A673 (cell line): ENCODE data around the gene SLC12A7. TPM values are rescaled to one million over a fixed set of nuclear protein-coding genes. Genes with fewer than 3 reads are reported as not detected.
"Not testable (repeated sequence)": the region's sequence is repeated elsewhere in the genome, so short reads cannot be mapped to it uniquely, and the experiment has no call there.

Source experiments
- BruUV-seq: library from RNA; stranded (reverse); fragments of 400-500 nt; replicated peaks from 2 replicates; lab custom pipeline; 2021; lab: Mats Ljungman, UMichigan
- CTCF ChIA-PET: fragments of 300-600 bp; sonication (Branson Sonifier 250); formaldehyde crosslinking; loops from one replicate; lab custom pipeline; 2022; ENCODE audit warnings: antibody characterized with exemption; lab: Charles Lee
- POLR2A ChIA-PET: fragments of 300-600 bp; sonication (Branson Sonifier 250); formaldehyde crosslinking; loops from one replicate; lab custom pipeline; 2022; ENCODE audit warnings: antibody characterized with exemption; ENCODE audit not compliant: low non-redundant PET; lab: Charles Lee
- DNase-seq: peaks from one replicate; pipeline ENCODE4 v3.0.0-alpha.2; 2015; ENCODE audit warnings: low spot score
- H3K27ac ChIP-seq: fragments of 200-600 bp; sonication (generic); 2 replicates; pipeline ENCODE4 v1.5.1; 2016; ENCODE audit warnings: mixed run types, low read depth, mild to moderate bottlenecking, mixed read lengths, antibody characterized with exemption, low read length; ENCODE audit not compliant: poor library complexity, severe bottlenecking
- H3K27me3 ChIP-seq: fragments of 200-600 bp; sonication (generic); replicated peaks from 2 replicates; pipeline ENCODE4 v1.6.1; 2017; ENCODE audit warnings: mixed run types, low read depth, mild to moderate bottlenecking, mixed read lengths, antibody characterized with exemption, low read length; ENCODE audit not compliant: insufficient read depth, poor library complexity
- H3K36me3 ChIP-seq: fragments of 200-600 bp; sonication (generic); 2 replicates; pipeline ENCODE4 v1.6.1; 2016; ENCODE audit warnings: mixed run types, mild to moderate bottlenecking, mixed read lengths, antibody characterized with exemption, low read length; ENCODE audit not compliant: insufficient read depth, poor library complexity, severe bottlenecking
- H3K4me1 ChIP-seq: fragments of 200-600 bp; sonication (generic); 2 replicates; pipeline ENCODE4 v1.6.1; 2017; ENCODE audit warnings: mixed run types, mild to moderate bottlenecking, mixed read lengths, antibody characterized with exemption, low read length; ENCODE audit not compliant: insufficient read depth, poor library complexity, severe bottlenecking
- H3K4me3 ChIP-seq: fragments of 200-600 bp; sonication (generic); 2 replicates; pipeline ENCODE4 v1.5.1; 2016; ENCODE audit warnings: low read depth, mixed run types, mild to moderate bottlenecking, mixed read lengths, low read length; ENCODE audit not compliant: poor library complexity, severe bottlenecking
- H3K9me3 ChIP-seq: fragments of 200-600 bp; sonication (generic); 2 replicates; pipeline ENCODE4 v1.6.1; 2016; ENCODE audit warnings: mixed run types, low read depth, mild to moderate bottlenecking, mixed read lengths, antibody characterized with exemption, low read length; ENCODE audit not compliant: poor library complexity, severe bottlenecking
- EZH2 ChIP-seq: fragments of 200-600 bp; sonication (generic); IDR thresholded peaks from 2 replicates; pipeline ENCODE4 v1.6.1; 2017; ENCODE audit warnings: borderline replicate concordance, low read depth, mild to moderate bottlenecking, mixed read lengths, antibody characterized with exemption, low read length; ENCODE audit not compliant: poor library complexity, severe bottlenecking
- intact Hi-C: fragments of 100-400 bp; cut with micrococcal nuclease; formaldehyde crosslinking; loops from one replicate; pipeline ENCODE4 v1.10.0; 2022; ENCODE audit not compliant: unreplicated experiment
- total RNA-seq: library from RNA; stranded (reverse); gene quantifications from 2 replicates; pipeline ENCODE4 v1.2.3, GENCODE V29; 2021
- TF ChIP-seq, protein P1 (sequence below): fragments of 300-800, 200-600 bp; sonication (generic); conservative IDR thresholded peaks from 2 replicates; pipeline ENCODE4 v1.5.1; 2017; ENCODE audit warnings: low read depth, mild to moderate bottlenecking, antibody characterized with exemption, low read length, moderate library complexity, mixed read lengths

Gene SLC12A7
- total RNA-seq, 1 experiment from 2014 or later, result 45.2 TPM

DNA sequence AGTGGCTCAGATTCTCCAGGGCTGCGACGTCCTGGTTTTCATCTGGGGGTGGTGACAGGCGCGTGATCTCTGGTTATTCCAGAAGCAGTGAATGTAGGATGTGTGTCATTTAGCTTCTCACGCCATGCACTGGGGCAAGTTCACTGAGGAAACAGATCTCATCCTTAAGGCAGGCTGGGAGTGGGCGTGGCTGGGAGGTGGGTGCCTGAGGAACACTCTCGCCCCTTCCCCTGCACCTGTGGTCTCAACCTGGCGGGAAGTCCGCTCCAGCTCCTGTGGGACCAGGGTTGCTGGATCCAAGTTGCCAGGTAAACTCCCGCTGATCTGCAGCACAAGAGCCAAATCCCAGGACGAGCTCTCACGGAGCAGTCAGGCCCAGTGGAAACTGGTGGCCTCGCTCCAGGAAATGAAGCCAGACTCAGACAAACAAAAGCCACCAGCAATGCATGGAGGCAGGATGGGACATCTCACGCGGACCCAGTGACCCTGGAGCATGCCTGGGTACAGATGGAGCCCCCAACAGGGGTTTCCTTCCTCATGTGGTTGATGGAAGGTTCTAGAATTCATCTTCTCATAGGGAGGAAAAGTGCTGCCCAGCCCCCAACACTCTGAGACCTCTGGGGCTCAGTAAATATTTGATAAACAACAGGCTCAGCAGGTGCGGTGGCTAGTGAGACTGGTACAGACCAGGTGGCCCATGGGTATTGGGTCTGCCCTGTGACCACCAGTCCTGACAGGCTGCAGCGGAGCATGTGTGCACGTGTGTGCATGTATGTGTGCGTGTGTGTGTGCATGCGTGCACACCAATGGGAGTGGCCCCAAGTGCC lies 16.3 kb upstream of the SLC12A7 start:
- H3K9me3 ChIP-seq, result no peaks in the 10 kb centered on the region
- no TSS peak for BruUV-seq
- no peaks in the 10 kb centered on the region for H3K36me3 ChIP-seq
- intact Hi-C loops, result no loop called here
- no peak for DNase-seq
- H3K4me3 ChIP-seq, result no peak overlapping the region
- H3K27ac ChIP-seq, result no peak overlapping the region
- peaks cover 14% of the 10 kb centered on the region for H3K4me1 ChIP-seq
- TF ChIP-seq, protein P1, sequence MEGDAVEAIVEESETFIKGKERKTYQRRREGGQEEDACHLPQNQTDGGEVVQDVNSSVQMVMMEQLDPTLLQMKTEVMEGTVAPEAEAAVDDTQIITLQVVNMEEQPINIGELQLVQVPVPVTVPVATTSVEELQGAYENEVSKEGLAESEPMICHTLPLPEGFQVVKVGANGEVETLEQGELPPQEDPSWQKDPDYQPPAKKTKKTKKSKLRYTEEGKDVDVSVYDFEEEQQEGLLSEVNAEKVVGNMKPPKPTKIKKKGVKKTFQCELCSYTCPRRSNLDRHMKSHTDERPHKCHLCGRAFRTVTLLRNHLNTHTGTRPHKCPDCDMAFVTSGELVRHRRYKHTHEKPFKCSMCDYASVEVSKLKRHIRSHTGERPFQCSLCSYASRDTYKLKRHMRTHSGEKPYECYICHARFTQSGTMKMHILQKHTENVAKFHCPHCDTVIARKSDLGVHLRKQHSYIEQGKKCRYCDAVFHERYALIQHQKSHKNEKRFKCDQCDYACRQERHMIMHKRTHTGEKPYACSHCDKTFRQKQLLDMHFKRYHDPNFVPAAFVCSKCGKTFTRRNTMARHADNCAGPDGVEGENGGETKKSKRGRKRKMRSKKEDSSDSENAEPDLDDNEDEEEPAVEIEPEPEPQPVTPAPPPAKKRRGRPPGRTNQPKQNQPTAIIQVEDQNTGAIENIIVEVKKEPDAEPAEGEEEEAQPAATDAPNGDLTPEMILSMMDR, result no peak
- no peak for TF ChIP-seq EZH2
- no peaks in the 10 kb centered on the region for H3K27me3 ChIP-seq
- POLR2A ChIA-PET, result no interaction called here
- CTCF ChIA-PET, result no interaction called here

DNA sequence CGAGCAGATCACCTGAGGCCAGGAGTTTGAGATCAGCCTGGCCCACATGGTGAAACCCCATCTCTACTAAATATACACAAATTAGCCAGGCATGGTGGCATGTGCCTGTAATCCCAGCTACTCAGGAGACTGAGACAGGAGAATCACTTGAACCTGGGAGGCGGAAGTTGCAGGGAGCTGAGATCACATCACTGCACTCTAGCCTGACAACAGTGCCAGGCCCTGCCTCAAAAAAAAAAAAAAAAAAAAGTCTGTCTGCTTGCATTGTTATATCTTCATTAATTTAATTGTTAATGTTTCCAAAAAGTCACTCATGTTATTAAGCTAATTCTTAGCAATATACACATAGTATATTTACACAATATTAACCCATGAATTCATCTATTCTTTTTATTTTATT lies 13.8 kb upstream of the SLC12A7 start:
- CTCF ChIA-PET, H3K36me3 ChIP-seq, intact Hi-C loops, H3K4me1 ChIP-seq, H3K27me3 ChIP-seq, H3K9me3 ChIP-seq, DNase-seq, H3K27ac ChIP-seq, H3K4me3 ChIP-seq, BruUV-seq: not testable (repeated sequence)
- POLR2A ChIA-PET, result interaction anchor here (0.6 to 0.7 kb wide), 2 partner anchors 109 to 482 kb away, joined by 7 to 16 read pairs; no protein-coding TSS in a partner anchor

DNA sequence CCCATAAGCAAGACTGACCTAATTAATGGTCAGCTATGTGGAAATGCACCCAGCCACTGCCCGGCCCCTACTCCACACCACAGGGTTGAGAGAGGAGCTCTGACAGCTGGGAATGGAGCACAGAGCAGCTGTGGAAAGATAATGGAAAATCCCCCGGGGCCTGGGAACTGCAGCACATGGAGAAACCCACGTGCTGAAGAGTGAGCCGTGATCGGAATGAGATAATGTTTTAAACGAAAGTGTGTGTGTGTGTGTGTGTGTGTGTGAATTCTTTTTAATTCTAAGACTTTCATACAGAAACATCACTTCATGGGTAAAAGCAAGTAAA lies 13.1 kb upstream of the SLC12A7 start:
- intact Hi-C loops, result no loop called here
- no peaks in the 10 kb centered on the region for H3K27me3 ChIP-seq
- ChIA-PET POLR2A (no interaction called here), CTCF (no interaction called here)
- TF ChIP-seq, protein P1, result no peak
- TF ChIP-seq EZH2, result no peak
- no peaks in the 10 kb centered on the region for H3K4me1 ChIP-seq
- no peaks in the 10 kb centered on the region for H3K36me3 ChIP-seq
- DNase-seq, result peak; percentile 46
- no peaks in the 10 kb centered on the region for H3K9me3 ChIP-seq
- BruUV-seq, result no TSS peak
- no peak overlapping the region for H3K27ac ChIP-seq
- H3K4me3 ChIP-seq, result no peak overlapping the region
